Cardiac muscle cell (in vitro differentiated cells and primary cell): ENCODE measurements around the gene AP4M1. TPM values are rescaled to one million over a fixed set of nuclear protein-coding genes. Genes with fewer than 3 reads are reported as not detected.

Experiments used
- DNase-seq, 2 donors: peaks; one replicate each; pipeline versions ENCODE4 v3.0.0 to v3.0.0-alpha.2; 2010 to 2017; ENCODE audit warnings: low read depth in 1 of 2, low spot score in 1 of 2
- H3K27ac ChIP-seq: fragments of 200-600 bp; sonication (generic); 2 replicates; pipeline ENCODE4 v1.5.1; 2016
- H3K27me3 ChIP-seq: fragments of 200-600 bp; sonication (generic); 2 replicates; pipeline ENCODE4 v1.6.0; 2016; ENCODE audit warnings: control low read depth
- H3K36me3 ChIP-seq: fragments of 200-600 bp; sonication (generic); 2 replicates; pipeline ENCODE4 v1.5.1; 2016; ENCODE audit warnings: control low read depth
- H3K4me1 ChIP-seq: fragments of 200-600 bp; sonication (generic); 2 replicates; pipeline ENCODE4 v1.8.1; 2017; ENCODE audit warnings: low read depth, mild to moderate bottlenecking, mixed run types
- H3K4me3 ChIP-seq: fragments of 200-600 bp; sonication (generic); 2 replicates; pipeline ENCODE4 v1.5.1; 2016; ENCODE audit warnings: mild to moderate bottlenecking
- H3K9me3 ChIP-seq: fragments of 200-600 bp; sonication (generic); 2 replicates; pipeline ENCODE4 v1.5.1; 2017; ENCODE audit warnings: low read depth, mild to moderate bottlenecking, control low read depth
- polyA plus RNA-seq: library from polyadenylated mRNA; unstranded; fragments of >200 nt; fragmentation: Nextera tagmentation; extraction: Ambion mirVana; gene quantifications from 2 replicates; pipeline ENCODE4 v1.2.1, GENCODE V29; 2016
- total RNA-seq: library from RNA; depleted of rRNA; stranded (reverse); fragments of >200 nt; gene quantifications from 2 replicates; pipeline ENCODE4 v1.2.3, GENCODE V29; 2016
- TF ChIP-seq, protein P1 (sequence below): IDR thresholded peaks from 2 replicates; pipeline ENCODE4 v1.5.1; 2012; ENCODE audit warnings: low read depth, mild to moderate bottlenecking, low read length

AP4M1 gene
- total and polyA plus RNA-seq, 2 experiments from 2014 or later, result 29.3 to 35.2 TPM

DNA sequence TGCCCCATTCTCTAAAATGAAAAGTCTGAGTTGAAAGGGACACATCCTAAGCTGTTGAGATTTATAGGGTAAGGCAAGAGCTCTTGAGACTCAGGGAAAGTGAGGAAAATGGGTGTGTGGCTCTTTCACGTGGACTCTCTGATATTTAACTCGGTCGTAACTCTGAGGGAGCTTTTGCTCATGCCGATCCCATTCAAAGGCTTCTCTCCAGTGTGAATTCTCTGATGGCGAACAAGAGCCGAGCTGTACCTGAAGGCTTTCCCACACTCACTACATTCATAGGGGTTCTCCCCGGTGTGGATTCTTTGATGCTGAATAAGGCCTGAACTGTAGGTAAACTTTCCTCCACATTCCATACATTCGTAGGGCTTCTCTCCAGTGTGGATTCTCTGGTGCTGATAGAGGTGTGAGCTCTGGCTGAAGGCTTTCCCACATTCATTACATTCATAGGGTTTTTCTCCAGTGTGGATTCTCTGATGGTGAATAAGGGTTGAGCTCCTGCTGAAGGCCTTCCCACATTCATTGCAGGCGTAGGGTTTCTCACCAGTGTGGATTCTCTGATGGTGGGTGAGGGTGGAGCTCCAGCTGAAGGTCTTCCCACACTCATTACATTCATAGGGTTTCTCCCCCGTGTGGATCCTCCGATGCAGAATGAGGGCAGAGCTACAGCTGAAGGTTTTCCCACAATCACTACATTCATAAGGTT is 30.3 kb upstream of the AP4M1 start:
- Histone ChIP-seq H3K9me3 (peaks cover 6% of the 10 kb centered on the region), H3K27ac (no peak overlapping the region), H3K27me3 (no peaks in the 10 kb centered on the region), H3K36me3 (peaks cover 64% of the 10 kb centered on the region), H3K4me1 (no peaks in the 10 kb centered on the region), H3K4me3 (no peak overlapping the region)
- TF ChIP-seq, protein P1, sequence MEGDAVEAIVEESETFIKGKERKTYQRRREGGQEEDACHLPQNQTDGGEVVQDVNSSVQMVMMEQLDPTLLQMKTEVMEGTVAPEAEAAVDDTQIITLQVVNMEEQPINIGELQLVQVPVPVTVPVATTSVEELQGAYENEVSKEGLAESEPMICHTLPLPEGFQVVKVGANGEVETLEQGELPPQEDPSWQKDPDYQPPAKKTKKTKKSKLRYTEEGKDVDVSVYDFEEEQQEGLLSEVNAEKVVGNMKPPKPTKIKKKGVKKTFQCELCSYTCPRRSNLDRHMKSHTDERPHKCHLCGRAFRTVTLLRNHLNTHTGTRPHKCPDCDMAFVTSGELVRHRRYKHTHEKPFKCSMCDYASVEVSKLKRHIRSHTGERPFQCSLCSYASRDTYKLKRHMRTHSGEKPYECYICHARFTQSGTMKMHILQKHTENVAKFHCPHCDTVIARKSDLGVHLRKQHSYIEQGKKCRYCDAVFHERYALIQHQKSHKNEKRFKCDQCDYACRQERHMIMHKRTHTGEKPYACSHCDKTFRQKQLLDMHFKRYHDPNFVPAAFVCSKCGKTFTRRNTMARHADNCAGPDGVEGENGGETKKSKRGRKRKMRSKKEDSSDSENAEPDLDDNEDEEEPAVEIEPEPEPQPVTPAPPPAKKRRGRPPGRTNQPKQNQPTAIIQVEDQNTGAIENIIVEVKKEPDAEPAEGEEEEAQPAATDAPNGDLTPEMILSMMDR, result no peak
- DNase-seq, result no peak

DNA sequence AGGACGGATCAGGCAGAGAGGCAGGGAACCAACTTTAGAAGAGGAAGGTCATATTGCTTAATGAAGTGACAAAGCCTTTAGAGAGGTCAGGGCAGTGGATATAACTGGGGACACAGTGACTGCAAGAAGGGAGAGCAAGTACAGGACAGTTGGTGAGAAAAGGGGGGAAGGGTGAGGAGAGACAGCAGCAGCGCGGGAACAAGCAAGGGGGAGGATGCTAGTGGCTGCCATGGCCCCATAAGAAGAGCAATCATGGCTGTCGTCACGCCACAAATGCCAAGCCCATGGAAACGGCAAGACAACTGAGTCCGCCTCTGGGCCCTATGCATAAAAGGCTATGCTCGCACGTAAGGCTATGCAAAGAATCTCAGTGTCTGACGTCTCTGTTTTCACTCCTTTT is 29.0 kb upstream of the AP4M1 start:
- no peaks in the 10 kb centered on the region for H3K4me1 ChIP-seq
- H3K36me3 ChIP-seq, result peaks cover 73% of the 10 kb centered on the region
- no peak overlapping the region for H3K27ac ChIP-seq
- TF ChIP-seq, protein P1, result no peak
- no peak for DNase-seq
- H3K4me3 ChIP-seq, result no peak overlapping the region
- no peaks in the 10 kb centered on the region for H3K27me3 ChIP-seq
- peaks cover 6% of the 10 kb centered on the region for H3K9me3 ChIP-seq

DNA sequence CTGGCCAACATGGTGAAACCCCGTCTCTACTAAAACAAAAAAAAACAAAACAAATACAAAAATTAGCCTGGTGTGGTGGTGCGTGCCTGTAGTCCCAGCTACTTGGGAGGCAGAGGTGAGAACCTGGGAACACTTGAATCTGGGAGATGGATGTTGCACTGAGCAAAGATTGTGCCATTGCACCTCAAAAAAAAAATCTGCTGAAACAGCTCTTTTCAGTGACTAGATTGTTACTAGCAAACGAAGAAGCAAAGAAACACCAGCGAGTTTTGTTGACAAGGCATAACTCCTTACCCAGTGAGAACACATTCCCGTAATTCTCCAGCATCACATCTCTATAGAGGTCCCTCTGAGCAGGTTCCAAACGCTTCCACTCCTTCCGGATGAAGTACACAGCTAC is 26.6 kb upstream of the AP4M1 start:
- no peak for DNase-seq
- Histone ChIP-seq H3K27ac (no peak overlapping the region), H3K4me1 (no peaks in the 10 kb centered on the region), H3K27me3 (no peaks in the 10 kb centered on the region), H3K4me3 (no peak overlapping the region), H3K36me3 (peaks cover 77% of the 10 kb centered on the region), H3K9me3 (peaks cover 6% of the 10 kb centered on the region)
- TF ChIP-seq, protein P1, result no peak

DNA sequence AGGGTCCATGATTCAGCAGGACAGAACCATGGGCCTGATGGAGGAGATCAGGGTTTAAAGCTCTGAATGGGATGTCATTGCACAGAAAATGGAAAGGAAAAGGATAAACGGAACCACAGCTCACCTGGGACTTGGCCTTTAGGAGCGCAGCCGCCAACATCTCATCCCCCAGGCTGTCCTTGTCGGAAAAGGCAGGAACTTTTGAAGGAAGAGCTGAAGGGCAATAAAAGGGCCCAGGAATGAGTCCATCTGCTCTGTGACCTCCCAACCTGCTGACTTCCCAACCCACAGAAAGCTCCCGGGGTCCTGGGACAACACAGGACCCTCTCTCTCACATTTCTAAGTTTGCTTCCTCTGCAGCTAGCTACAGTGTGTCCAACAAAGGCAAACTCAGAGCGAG is 26.0 kb upstream of the AP4M1 start:
- H3K27me3 ChIP-seq, result no peaks in the 10 kb centered on the region
- no peak overlapping the region for H3K27ac ChIP-seq
- H3K9me3 ChIP-seq, result peaks cover 6% of the 10 kb centered on the region
- H3K4me1 ChIP-seq, result peaks cover 5% of the 10 kb centered on the region
- TF ChIP-seq, protein P1, result no peak
- no peak overlapping the region for H3K4me3 ChIP-seq
- DNase-seq, result no peak
- H3K36me3 ChIP-seq, result peaks cover 71% of the 10 kb centered on the region

DNA sequence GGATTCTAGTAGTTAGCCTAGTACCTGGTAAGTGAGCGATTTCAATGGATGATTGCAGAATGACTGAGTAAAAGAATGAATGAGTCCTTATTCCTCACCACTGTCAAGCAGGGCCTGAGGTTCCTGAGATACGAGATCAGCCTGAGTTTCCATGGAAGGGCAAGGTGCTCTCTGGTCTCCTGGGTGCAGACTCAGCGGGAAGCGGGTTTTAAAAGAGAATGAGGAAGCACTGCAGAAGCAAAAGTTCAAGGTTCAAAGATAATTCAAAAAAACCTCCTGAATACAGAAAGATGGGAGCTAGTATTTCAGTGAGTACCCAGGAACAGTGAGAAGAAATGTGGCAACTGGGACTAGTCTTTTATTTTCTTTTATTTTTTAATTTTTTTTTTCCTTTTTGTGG is 24.2 kb upstream of the AP4M1 start:
- TF ChIP-seq, protein P1, result no peak
- Histone ChIP-seq H3K4me3 (no peak overlapping the region), H3K9me3 (no peaks in the 10 kb centered on the region), H3K27ac (no peak overlapping the region), H3K27me3 (no peaks in the 10 kb centered on the region), H3K4me1 (peaks cover 9% of the 10 kb centered on the region), H3K36me3 (peaks cover 53% of the 10 kb centered on the region)
- no peak for DNase-seq
